HG02588 (cell line): ENCODE data around the gene ST8SIA1.
"Not testable (repeated sequence)": the region's sequence is repeated elsewhere in the genome, so short reads cannot be mapped to it uniquely, and the experiment has no call there.

Source experiments
- ATAC-seq: cut with Tn5 transposase; IDR thresholded peaks from one replicate; pipeline ENCODE4 v1.9.1; 2021; ENCODE audit warnings: mild to moderate bottlenecking, moderate library complexity; ENCODE audit not compliant: unreplicated experiment

The ST8SIA1 gene

GRCh38 chr12:22334410-22335100 lies at the start of gene ST8SIA1:
Gene ST8SIA1 (minus strand): TSS chr12:22334707. CDS start chr12:22334232, 475 bp downstream.
- ATAC-seq, result peak; percentile 2

GRCh38 chr12:22380031-22380430 lies 45.5 kb upstream of the ST8SIA1 start:
- no peak for ATAC-seq

DNA sequence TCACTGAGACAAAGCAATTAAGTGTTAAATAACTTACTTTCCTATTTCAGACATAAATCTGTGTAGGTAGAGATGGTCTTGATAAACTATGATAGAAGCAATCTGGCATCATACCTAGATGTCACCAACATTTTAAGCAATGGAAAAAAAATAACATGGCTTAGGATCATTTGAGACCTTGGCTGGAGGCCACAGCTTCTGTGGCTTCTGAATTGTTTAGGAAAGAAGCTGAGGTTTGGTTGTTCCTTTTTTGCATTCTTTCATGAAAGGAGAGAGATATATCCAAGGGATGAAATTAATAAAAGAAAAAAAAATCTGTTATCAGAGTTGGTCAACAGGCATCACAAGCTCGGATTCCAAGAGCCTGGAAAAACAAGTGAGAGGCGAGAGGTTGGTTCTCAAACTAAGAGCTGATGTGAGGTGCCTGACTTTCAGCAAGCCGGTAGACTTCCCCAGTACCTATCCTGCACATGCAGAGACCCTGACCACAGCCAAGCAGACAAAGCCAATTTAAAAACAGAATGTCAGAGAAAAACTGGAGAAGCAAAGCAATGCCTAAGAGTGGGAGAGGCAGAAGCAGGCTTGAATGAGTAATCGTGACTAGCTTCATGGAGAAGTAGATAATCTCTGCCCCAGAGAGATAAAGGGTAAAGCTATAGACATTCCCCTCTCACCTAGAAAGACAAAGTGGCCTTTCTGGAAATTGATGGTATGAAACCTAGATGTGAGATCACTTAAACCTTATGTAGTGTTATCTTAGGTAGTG lies 43.4 kb upstream of the ST8SIA1 start:
- no peak for ATAC-seq

DNA sequence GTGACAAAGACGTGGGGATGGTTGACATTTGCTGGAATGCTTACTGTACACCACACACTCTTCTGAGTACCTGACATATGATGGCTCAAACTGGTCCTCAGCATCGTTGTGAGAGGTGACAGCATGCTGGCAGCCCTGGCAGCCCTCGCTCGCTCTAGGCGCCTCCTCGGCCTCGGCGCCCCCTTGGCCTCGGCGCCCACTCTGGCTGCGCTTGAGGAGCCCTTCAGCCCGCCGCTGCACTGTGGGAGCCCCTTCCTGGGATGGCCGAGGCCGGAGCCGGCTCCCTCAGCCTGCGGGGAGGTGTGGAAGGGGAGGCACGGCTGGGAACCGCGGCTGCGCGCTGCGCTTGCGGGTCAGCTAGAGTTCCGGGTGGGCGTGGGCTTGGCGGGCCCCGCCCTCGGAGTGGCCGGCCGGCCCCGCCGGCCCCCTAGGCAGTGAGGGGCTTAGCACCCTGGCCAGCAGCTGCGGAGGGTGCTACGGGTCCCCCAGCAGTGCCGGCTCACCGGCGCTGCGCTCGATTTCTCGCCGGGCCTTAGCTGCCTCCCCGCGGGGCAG lies 42.2 kb upstream of the ST8SIA1 start:
- not testable (repeated sequence) for ATAC-seq

- ATAC-seq, result no peak
Observed at GRCh38 chr12:22374508-22374907, 40.0 kb upstream of the ST8SIA1 start.

GRCh38 chr12:22372277-22372837 lies 37.9 kb upstream of the ST8SIA1 start:
- ATAC-seq, result no peak

GRCh38 chr12:22366181-22366580 lies 31.7 kb upstream of the ST8SIA1 start:
- no peak for ATAC-seq

GRCh38 chr12:22361785-22362184 lies 27.3 kb upstream of the ST8SIA1 start:
- no peak for ATAC-seq

DNA sequence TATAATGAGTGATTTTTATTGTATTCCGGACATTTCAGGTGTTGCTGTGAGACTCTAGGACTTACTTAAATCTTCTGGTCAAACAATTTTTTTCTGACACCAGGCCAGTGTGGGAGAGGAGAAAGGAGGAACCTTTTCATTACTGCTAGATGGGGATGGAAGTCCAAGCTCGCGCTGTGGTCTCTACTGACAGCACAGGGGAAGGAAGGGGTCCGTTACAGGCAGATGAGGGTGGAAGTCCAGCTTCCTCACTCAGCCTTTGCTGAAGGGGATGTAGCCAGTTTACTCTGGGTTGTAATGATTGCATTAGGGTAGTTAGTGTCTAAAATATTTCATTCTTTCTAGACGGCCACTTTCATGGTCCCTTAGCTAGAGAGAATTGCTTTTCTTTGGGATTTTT lies 26.3 kb upstream of the ST8SIA1 start:
- ATAC-seq, result no peak

- ATAC-seq, result no peak
Observed at GRCh38 chr12:22357531-22357930, 23.0 kb upstream of the ST8SIA1 start.

GRCh38 chr12:22356231-22356630 lies 21.7 kb upstream of the ST8SIA1 start:
- no peak for ATAC-seq

GRCh38 chr12:22355011-22355580 lies 20.6 kb upstream of the ST8SIA1 start:
- no peak for ATAC-seq

- no peak for ATAC-seq
Observed at GRCh38 chr12:22353615-22354325, 19.3 kb upstream of the ST8SIA1 start.

- no peak for ATAC-seq
Observed at GRCh38 chr12:22350886-22351285, 16.4 kb upstream of the ST8SIA1 start.

DNA sequence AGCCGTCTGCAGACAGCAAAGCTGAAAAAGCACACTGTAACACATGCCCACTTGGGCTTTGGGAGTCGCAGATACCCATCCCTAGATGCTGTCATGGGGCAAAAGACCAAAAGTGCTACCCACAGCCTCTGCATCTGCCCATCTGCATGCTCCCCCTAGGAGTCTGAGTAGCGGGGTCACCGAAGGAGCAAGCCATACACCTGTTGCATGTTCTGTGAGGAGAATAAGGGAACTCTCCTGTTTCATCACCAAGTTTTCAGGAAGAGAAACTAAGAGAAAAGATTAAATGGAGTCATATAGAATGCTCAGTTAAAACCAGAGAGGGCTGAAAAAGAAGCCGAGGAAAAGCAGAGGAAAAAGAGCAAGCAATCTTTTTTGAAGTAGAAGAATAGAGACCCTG lies 13.7 kb upstream of the ST8SIA1 start:
- no peak for ATAC-seq

DNA sequence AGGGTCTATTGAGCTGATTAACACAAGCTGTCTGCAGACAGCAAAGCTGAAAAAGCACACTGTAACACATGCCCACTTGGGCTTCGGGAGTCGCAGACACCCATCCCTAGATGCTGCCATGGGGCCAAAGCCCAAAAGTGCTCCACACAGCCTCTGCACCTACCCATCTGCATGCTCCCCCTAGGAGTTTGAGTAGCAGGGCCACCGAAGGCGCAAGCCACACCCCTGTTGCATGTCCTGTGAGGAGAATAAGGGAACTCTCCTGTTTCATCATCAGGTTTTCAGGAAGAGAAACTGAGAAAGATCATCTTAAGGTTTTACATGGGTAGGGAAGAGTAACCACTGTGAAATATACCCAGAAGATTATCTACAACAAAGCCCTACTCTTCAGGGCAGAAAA lies 5.6 kb upstream of the ST8SIA1 start:
- no peak for ATAC-seq

DNA sequence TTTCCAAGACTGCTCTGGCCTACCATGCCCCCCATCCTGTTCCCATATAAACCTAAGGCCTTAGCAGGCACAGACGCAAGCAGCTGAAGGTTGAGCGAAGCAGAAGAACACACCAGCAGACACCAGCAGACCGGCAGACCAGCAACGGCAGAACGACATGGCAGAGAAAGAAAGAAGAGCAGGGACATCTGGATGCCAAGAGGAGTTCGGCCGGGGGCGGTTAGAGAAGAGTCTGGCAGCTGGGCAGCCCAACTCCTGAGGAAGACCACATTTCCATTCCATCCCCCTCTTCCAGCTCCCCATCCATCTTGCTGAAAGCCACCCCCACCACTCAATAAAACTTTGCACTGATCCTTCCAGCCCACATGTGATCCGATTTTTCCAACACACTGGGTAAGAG lies 5.2 kb upstream of the ST8SIA1 start:
- no peak for ATAC-seq

DNA sequence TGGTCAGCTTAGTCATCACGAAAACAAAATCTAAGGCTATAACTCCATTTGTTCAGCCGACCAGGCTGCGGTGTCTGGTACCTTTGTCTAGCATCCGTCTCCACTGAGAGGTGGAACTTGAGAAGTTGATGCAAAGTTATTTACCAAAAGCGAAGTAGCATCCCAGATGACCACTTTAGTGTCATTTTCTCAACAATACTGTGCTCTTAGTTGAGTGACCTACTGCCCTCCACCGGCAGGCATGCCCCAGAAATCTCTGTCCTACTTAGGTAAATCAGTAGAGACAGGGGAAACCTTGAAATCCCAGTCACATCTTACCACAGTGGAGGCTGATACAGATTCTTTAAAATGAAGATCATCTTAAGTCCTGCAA lies 1.3 kb upstream of the ST8SIA1 start:
- no peak for ATAC-seq

- no peak for ATAC-seq
Observed at GRCh38 chr12:22333713-22334409, 646 bp downstream of the ST8SIA1 start.

DNA sequence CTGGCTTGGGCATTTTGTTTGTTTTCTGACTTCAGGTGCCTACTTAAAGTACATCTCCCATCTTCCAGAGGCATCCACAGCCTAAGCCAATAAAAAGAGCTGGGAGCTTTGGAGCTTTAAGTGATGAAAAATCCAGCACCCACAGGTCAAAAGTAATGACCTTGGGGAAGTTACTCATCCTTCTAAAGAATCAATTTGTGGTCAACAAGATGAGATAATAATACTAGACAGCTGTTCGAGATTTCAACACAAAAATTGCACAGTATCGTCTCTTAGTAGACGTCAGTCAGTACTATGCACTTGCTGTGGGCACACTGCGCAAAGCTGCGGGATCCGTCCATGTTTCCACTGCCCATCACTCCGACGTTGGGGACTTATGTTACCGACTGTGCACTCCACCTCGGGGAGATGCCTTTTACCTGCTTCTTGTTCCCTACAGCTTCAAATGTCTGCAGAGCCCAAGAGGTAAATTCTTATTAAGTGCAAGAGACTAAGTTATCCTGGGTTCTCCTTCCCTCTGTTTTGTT lies 1.3 kb downstream of the ST8SIA1 start:
- ATAC-seq, result no peak
